Heart left ventricle (tissue), 16 donors: ENCODE data around the gene ESRRG. TPM values are rescaled to one million over a fixed set of nuclear protein-coding genes. Genes with fewer than 3 reads are reported as not detected.

Experiments
- ATAC-seq, 4 donors: fragments of 200-7000 bp; cut with Tn5 transposase; one replicate each; pipeline ENCODE4 v1.9.1; 2020 to 2022; ENCODE audit warnings: moderate library complexity in 4 of 4, mild to moderate bottlenecking in 3 of 4, moderate number of reproducible peaks in 1 of 4
- DNase-seq, 5 donors: peaks; one replicate each; pipeline ENCODE4 v3.0.0-alpha.2; 2020
- H3K27ac ChIP-seq, 12 donors: fragments of 200-600 bp; sonication (generic) in 4 of 12; one replicate each; pipeline versions ENCODE4 v1.5.0 to v1.8.0; 2016 to 2022; ENCODE audit warnings: mild to moderate bottlenecking in 2 of 12
- H3K27me3 ChIP-seq, 9 donors: fragments of 200-600 bp; sonication (generic) in 2 of 9; one replicate each; pipeline versions ENCODE4 v1.5.1 to v1.8.0; 2016 to 2022; ENCODE audit warnings: mild to moderate bottlenecking in 3 of 9
- H3K36me3 ChIP-seq, 9 donors: fragments of 200-600 bp; sonication (generic) in 2 of 9; one replicate each; pipeline versions ENCODE4 v1.5.0 to v1.8.0; 2018 to 2022; ENCODE audit warnings: mild to moderate bottlenecking in 2 of 9
- H3K4me1 ChIP-seq, 12 donors: fragments of 200-600 bp; sonication (generic) in 4 of 12; one replicate each; pipeline versions ENCODE4 v1.5.0 to v1.8.0; 2016 to 2022; ENCODE audit warnings: mild to moderate bottlenecking in 3 of 12
- H3K4me3 ChIP-seq, 12 donors: fragments of 200-600 bp; sonication (generic) in 4 of 12; one replicate each; pipeline versions ENCODE4 v1.5.0 to v1.8.0; 2017 to 2022; ENCODE audit warnings: mild to moderate bottlenecking in 9 of 12, moderate library complexity in 4 of 12
- H3K9me3 ChIP-seq, 12 donors: fragments of 200-600 bp; sonication (generic) in 4 of 12; one replicate each; pipeline versions ENCODE4 v1.5.0 to v1.8.0; 2016 to 2022; ENCODE audit warnings: mild to moderate bottlenecking in 1 of 12
- POLR2A ChIP-seq, 2 donors: fragments of 450-650 bp; IDR thresholded peaks; one replicate each; pipeline ENCODE4 v1.6.1; 2017; ENCODE audit warnings: antibody characterized with exemption in 2 of 2, mild to moderate bottlenecking in 2 of 2, moderate library complexity in 2 of 2
- WGBS, 4 donors: extraction: QIAGEN DNeasy Blood & Tissue Kit in 2 of 4; methylation state at CpG; one replicate each; pipeline versions ENCODE4 v1.1.5 to v1.1.7; 2013 to 2018; 5-methylcytosine and 5-hydroxymethylcytosine counted together
- intact Hi-C, 10 donors: fragments of 100-400 bp; cut with DNase I; formaldehyde crosslinking; loops; one replicate each; pipeline versions ENCODE4 v1.11.1 to v1.14.2; 2022
- polyA plus RNA-seq, 2 donors: library from polyadenylated mRNA; stranded (reverse); fragments of 200-250 nt; gene quantifications; one replicate each; pipeline ENCODE4 v1.2.3, GENCODE V29; 2013
- total RNA-seq, 9 donors: library from RNA; depleted of rRNA in 2 of 9; stranded (reverse); fragments of >200 nt in 2 of 9; fragmentation: NEBNext Ultra II Directional in 3 of 9; extraction: Animal tissue kit (Norgen Biotek cat#: 25700) in 3 of 9; gene quantifications; one replicate each; pipeline versions ENCODE4 v1.1.0 to v1.2.4, GENCODE V29; 2016 to 2023
- TF ChIP-seq, protein P1 (sequence below), 12 donors: fragments of 200-600 bp; sonication (generic) in 4 of 12; IDR thresholded peaks; one replicate each; pipeline versions ENCODE4 v1.5.0 to v1.8.0; 2018 to 2022; ENCODE audit warnings: antibody characterized with exemption in 12 of 12, mild to moderate bottlenecking in 5 of 12
- donor health status: ischemic (EF 13 %, LVEDD 7.1; RV severe dilation, severe dysfunction).
- donor health status: healthy with polysubstance abuse.
- donor health status: DM: no; HTN: yes; CAD: no.
- donor health status: DM: no; HTN: no; CAD: no.
- donor health status: ischemic (EF 25% LVEDD 6.9; RV normal size, moderate dysfunction).
- donor health status: ischemic (EF 25% LVEDD 5.7; RV mildly dilated, moderate dysfunction).
- donor health status: healthy.
- donor health status: DM: yes; HTN: yes; CAD: no.
- donor health status: ischemic (EF 35%, LVEDD 5.7; RV mildly dilated, moderate dysfunction).
- donor health status: nonischemic (EF 11% LVEDD 7.7; RV severe dilation, severe dysfunction).
- donor health status: DM: yes; HTN: yes; CAD: no.
- donor health status: PGD.
- donor health status: ischemic (EF 29% LVEDD 5.4; RV normal size, mild dysfunction).
- donor health status: nonischemic (EF 23%, LVEDD 6.1; RV moderate dilation, normal function).

Gene ESRRG
- total and polyA plus RNA-seq, 11 donors: 5.4 to 45.2 (median 31.3) TPM

DNA sequence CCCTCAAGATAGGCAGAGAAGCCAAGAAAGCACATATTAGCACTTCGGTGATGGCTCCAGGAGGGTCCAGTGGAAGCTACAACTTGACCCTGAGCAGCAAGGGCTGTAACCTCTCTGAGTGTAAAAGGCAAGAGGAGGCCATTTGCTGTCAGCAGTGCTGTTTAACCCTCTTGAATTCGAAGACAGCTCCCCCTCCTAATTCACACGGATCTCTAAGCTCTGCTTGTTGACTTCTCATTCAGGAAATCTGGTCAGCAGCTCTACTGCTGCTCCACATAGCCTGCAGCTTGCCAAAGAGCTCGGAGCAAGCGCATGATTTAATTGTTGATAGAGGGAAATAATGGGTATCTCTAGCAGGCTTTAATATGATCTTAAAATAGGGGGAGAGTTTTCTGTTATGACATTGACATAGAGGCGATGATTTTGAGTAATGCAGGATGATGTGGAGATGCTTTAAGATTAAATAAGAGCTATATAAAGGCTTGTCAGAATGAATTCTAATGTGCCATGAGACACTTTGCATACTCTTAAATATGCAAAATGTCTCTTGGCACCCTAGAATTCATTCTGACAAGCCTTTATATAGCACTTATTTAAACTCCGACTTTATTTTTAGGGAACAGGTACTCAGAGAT is 220.6 kb downstream of the ESRRG start:
- TF ChIP-seq POLR2A (IDR thresholded peaks at IDR 0.05): no peak
- TF ChIP-seq, protein P1, sequence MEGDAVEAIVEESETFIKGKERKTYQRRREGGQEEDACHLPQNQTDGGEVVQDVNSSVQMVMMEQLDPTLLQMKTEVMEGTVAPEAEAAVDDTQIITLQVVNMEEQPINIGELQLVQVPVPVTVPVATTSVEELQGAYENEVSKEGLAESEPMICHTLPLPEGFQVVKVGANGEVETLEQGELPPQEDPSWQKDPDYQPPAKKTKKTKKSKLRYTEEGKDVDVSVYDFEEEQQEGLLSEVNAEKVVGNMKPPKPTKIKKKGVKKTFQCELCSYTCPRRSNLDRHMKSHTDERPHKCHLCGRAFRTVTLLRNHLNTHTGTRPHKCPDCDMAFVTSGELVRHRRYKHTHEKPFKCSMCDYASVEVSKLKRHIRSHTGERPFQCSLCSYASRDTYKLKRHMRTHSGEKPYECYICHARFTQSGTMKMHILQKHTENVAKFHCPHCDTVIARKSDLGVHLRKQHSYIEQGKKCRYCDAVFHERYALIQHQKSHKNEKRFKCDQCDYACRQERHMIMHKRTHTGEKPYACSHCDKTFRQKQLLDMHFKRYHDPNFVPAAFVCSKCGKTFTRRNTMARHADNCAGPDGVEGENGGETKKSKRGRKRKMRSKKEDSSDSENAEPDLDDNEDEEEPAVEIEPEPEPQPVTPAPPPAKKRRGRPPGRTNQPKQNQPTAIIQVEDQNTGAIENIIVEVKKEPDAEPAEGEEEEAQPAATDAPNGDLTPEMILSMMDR (IDR thresholded peaks at IDR 0.05): no peak
- Histone ChIP-seq H3K9me3 (no peaks in the 10 kb centered on the region), H3K27ac (no peak overlapping the region), H3K4me1 (peaks cover 0 to 4% (median 0%) of the 10 kb centered on the region in 12 donors), H3K27me3 (no peaks in the 10 kb centered on the region), H3K4me3 (no peak overlapping the region), H3K36me3 (peaks cover 0 to 10% (median 0%) of the 10 kb centered on the region in 9 donors)
- WGBS, 4 donors: 21 to 32% (median 28%) methylated on average over 7 of the region's 7 CpGs
- ATAC-seq (no peak), DNase-seq (no peak)
- intact Hi-C loops: loop anchor here in 1 of 10 donors (5.0 kb wide), 1 partner anchor 540 kb away; no protein-coding TSS in a partner anchor

DNA sequence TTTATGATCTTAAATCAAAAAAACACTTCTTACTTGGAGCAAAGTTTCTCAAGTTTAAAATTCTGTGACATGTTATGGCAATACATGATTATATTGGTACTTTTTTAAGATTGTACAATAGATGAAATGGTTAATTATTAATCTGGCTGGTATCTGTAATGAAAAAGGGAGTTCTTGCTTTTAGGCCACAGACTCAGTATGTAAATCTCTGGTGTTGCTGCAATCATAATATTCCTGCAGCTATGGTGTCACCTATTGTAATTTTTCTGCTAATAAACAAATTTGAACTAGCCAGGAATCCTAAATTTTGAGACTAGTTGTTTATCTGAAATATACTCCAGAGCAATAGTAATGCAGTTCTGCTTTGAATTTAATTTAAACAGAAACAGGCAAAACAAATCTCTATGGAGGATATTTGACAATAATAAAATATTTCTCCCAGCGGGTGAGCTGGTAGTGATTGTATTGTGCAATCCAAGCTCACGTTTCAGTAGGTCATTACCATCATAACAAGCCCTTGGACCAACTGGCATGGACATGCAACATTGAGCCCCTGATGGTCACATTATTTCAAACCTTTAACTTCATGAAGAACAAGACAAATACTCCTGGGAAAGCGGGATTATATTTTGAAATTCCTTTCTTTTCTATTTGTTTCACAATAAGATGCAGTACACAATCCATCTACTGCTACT is 222.8 kb downstream of the ESRRG start:
- no peak for DNase-seq
- no peaks in the 10 kb centered on the region for H3K9me3 ChIP-seq
- no peaks in the 10 kb centered on the region for H3K27me3 ChIP-seq
- no peak overlapping the region for H3K27ac ChIP-seq
- no peak for ATAC-seq
- H3K4me3 ChIP-seq: no peak overlapping the region
- TF ChIP-seq, protein P1 (IDR thresholded peaks at IDR 0.05): no peak
- TF ChIP-seq POLR2A (IDR thresholded peaks at IDR 0.05): no peak
- peaks cover 0 to 2% (median 0%) of the 10 kb centered on the region in 9 donors for H3K36me3 ChIP-seq
- 76 to 82% (median 82%) methylated on average over 3 of the region's 3 CpGs for WGBS, 4 donors
- intact Hi-C loops: loop anchor here in 1 of 10 donors (5.0 kb wide), 1 partner anchor 542 kb away; no protein-coding TSS in a partner anchor
- peaks cover 0 to 4% (median 0%) of the 10 kb centered on the region in 12 donors for H3K4me1 ChIP-seq

DNA sequence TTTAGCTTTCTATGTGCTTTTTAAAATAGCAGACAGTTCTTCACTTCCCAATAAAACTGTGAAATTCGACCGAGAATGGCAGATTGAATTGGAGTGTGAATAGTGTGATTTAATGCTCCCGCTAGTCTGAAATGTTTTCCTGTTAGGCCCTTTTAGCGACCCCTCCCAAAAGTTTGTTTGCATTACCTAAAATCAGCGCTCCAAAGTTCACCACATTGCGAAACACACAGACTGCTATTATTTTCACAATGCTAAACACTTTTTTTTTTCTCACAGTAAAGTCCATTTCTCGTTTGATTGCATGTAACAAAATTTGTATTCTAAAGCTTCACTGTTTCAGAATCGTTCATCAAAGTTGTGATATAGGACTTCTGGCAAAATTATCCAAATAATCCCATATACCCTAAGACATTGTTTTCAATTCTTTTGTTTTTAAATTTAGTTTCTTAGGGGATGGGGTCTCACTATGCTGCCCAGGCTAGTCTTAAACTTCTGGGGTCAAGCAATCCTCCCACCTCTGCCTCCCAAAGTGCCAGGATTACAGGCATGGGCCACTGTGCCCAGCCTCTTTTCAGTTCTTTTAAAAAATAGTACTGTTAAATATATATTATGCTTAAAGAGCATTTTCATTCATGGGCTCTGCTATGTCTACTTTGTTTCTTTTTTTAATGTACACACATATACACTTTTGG is 223.5 kb downstream of the ESRRG start:
- H3K4me3 ChIP-seq: no peak overlapping the region
- TF ChIP-seq, protein P1 (IDR thresholded peaks at IDR 0.05): no peak
- no peak for TF ChIP-seq POLR2A (IDR thresholded peaks at IDR 0.05)
- DNase-seq: no peak
- intact Hi-C loops: loop anchor here in 2 of 10 donors (2.0 to 5.0 kb wide), 2 partner anchors 29 to 543 kb away; no protein-coding TSS in a partner anchor
- H3K27ac ChIP-seq: no peak overlapping the region
- 81 to 85% (median 82%) methylated on average over 8 of the region's 8 CpGs for WGBS, 4 donors
- no peak for ATAC-seq
- H3K27me3 ChIP-seq: no peaks in the 10 kb centered on the region
- peaks cover 0 to 5% (median 0%) of the 10 kb centered on the region in 12 donors for H3K9me3 ChIP-seq
- peaks cover 0 to 4% (median 0%) of the 10 kb centered on the region in 12 donors for H3K4me1 ChIP-seq
- no peaks in the 10 kb centered on the region for H3K36me3 ChIP-seq

DNA sequence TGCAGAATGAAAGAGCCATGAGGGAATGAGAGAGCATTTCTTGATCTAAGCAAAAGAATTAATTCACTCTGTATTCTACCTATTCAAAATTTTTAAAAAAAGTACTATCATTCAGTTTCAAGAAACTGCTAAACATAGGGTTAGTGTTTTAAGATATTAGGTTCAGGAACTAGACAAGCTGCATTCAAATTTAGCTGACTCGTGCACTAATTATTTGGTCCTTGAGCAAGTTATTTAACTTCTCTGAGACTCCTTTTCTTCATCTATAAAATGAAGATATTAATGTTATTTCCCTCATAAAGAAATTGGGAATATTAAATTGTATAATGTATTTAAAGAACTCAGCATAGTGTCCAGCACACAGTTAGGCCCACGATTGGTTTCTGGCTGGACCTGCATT is 225.0 kb downstream of the ESRRG start:
- ATAC-seq (no peak), DNase-seq (no peak)
- peaks cover 0 to 4% (median 0%) of the 10 kb centered on the region in 12 donors for H3K4me1 ChIP-seq
- TF ChIP-seq POLR2A (IDR thresholded peaks at IDR 0.05): no peak
- TF ChIP-seq, protein P1 (IDR thresholded peaks at IDR 0.05): no peak
- H3K4me3 ChIP-seq: no peak overlapping the region
- no peaks in the 10 kb centered on the region for H3K36me3 ChIP-seq
- H3K27me3 ChIP-seq: no peaks in the 10 kb centered on the region
- no peak overlapping the region for H3K27ac ChIP-seq
- WGBS, 4 donors: 80 to 84% (median 81%) methylated on average over 2 of the region's 2 CpGs
- intact Hi-C loops: loop anchor here in 1 of 10 donors (2.0 kb wide), 1 partner anchor 27 kb away; no protein-coding TSS in a partner anchor
- H3K9me3 ChIP-seq: peaks cover 0 to 9% (median 0%) of the 10 kb centered on the region in 12 donors
